GM12865 (cell line): Measurements from ENCODE around the gene MSRB1.

Experiments used
- DNase-seq: peaks from one replicate; pipeline ENCODE4 v3.0.0; 2010; ENCODE audit warnings: low read depth
- H3K4me3 ChIP-seq: 2 replicates; pipeline ENCODE4 v1.5.1; 2011; ENCODE audit warnings: mild to moderate bottlenecking, low read depth, low read length, control low read depth
- CTCF ChIP-seq: IDR thresholded peaks from 2 replicates; pipeline ENCODE4 v1.5.1; 2011; ENCODE audit warnings: low read length, control low read depth, low read depth, inconsistent platforms; ENCODE audit not compliant: insufficient read depth; ENCODE audit errors: missing control alignments

MSRB1 gene

GRCh38 chr16:1932050-1933028 is 10.7 kb downstream of the MSRB1 start:
- H3K4me3 ChIP-seq = no peak overlapping the region
- no peak for DNase-seq
- no peak for TF ChIP-seq CTCF

- TF ChIP-seq CTCF = no peak
- H3K4me3 ChIP-seq = no peak overlapping the region
- no peak for DNase-seq
Observed at GRCh38 chr16:1930338-1930720, 12.7 kb downstream of the MSRB1 start.

- peak; percentile 89 for TF ChIP-seq CTCF
- DNase-seq = peak; percentile 92
- peak overlapping the region; percentile 39 for H3K4me3 ChIP-seq
Observed at GRCh38 chr16:1929578-1930337, 13.2 kb downstream of the MSRB1 start.

GRCh38 chr16:1929105-1929504 is 13.9 kb downstream of the MSRB1 start:
- DNase-seq = no peak
- TF ChIP-seq CTCF = no peak
- H3K4me3 ChIP-seq = peak overlapping the region; percentile 39

GRCh38 chr16:1926271-1926670 is 16.7 kb downstream of the MSRB1 start:
- DNase-seq = no peak
- no peak overlapping the region for H3K4me3 ChIP-seq
- no peak for TF ChIP-seq CTCF

GRCh38 chr16:1924095-1924494 is 18.9 kb downstream of the MSRB1 start:
- no peak overlapping the region for H3K4me3 ChIP-seq
- DNase-seq = no peak
- no peak for TF ChIP-seq CTCF
